Measurements from ENCODE around the gene C19orf73. TPM values are rescaled to one million over a fixed set of nuclear protein-coding genes. Genes with fewer than 3 reads are reported as not detected.

Gene C19orf73
- total and polyA plus RNA-seq, 2 experiments from 2014 or later = 0.86 to 1.0 TPM

GRCh38 chr19:49114630-49115363 is 4.1 kb downstream of the C19orf73 start:
- H3K9me2 ChIP-seq (ENCODE audit: insufficient read depth) = no peaks in the 10 kb centered on the region
- in situ Hi-C loops (cut with MboI) = no loop called here
- H3K4me1 ChIP-seq (ENCODE audit: insufficient read depth) = peaks cover 20% of the 10 kb centered on the region
- H3K4me2 ChIP-seq (ENCODE audit: unreplicated experiment) = peak overlapping the region; percentile 62
- TF ChIP-seq EZH2 (IDR thresholded peaks at IDR 0.05; ENCODE audit: insufficient read depth, poor library complexity, severe bottlenecking) (no peak), EZH2phosphoT487 (IDR thresholded peaks at IDR 0.05; ENCODE audit: insufficient read depth, low read depth) (no peak)
- H3K27ac ChIP-seq = peak overlapping the region; percentile 62
- peaks cover 18% of the 10 kb centered on the region for H3F3A ChIP-seq (ENCODE audit: insufficient read depth)
- H3K4me3 ChIP-seq = peak overlapping the region; percentile 79
- no peaks in the 10 kb centered on the region for H3K27me3 ChIP-seq (replicated peaks; ENCODE audit: insufficient read depth)
- H3K36me3 ChIP-seq (ENCODE audit: low read depth) = no peaks in the 10 kb centered on the region
- peak overlapping the region; percentile 80 for H2AFZ ChIP-seq
- H3K79me2 ChIP-seq (ENCODE audit: insufficient read depth) = no peaks in the 10 kb centered on the region
- whole genome bisulfite sequencing, 2 experiments (ENCODE audit: low coverage in 1 of 2, low lambda C conversion rate in 2 of 2, missing lambda C conversion rate in 2 of 2) = 9 to 15% methylated on average over 38 to 54 of the region's 68 CpGs
- peak; percentile 72 for DNase-seq
- no peaks in the 10 kb centered on the region for H3K9me3 ChIP-seq (ENCODE audit: low read depth)
- H4K20me1 ChIP-seq (ENCODE audit: insufficient read depth) = no peaks in the 10 kb centered on the region
- peak overlapping the region; percentile 92 for H3K9ac ChIP-seq

- Histone ChIP-seq H3K9me3 (ENCODE audit: low read depth) (no peaks in the 10 kb centered on the region), H3K4me1 (ENCODE audit: insufficient read depth) (peaks cover 20% of the 10 kb centered on the region), H3K4me2 (ENCODE audit: unreplicated experiment) (peak within 1 kb of the TSS; percentile 92), H3F3A (ENCODE audit: insufficient read depth) (peaks cover 26% of the 10 kb centered on the region), H3K9ac (peak within 1 kb of the TSS; percentile 92), H2AFZ (peak within 1 kb of the TSS; percentile 80), H3K9me2 (ENCODE audit: insufficient read depth) (no peaks in the 10 kb centered on the region), H3K27ac (peak within 1 kb of the TSS; percentile 62), H3K4me3 (peak within 1 kb of the TSS; percentile 79), H3K79me2 (ENCODE audit: insufficient read depth) (no peaks in the 10 kb centered on the region), H4K20me1 (ENCODE audit: insufficient read depth) (no peaks in the 10 kb centered on the region), H3K27me3 (replicated peaks; ENCODE audit: insufficient read depth) (no peaks in the 10 kb centered on the region), H3K36me3 (ENCODE audit: low read depth) (peaks cover 5% of the 10 kb centered on the region; the same call in 1 of the 2 replicates)
- TF ChIP-seq EZH2phosphoT487 (IDR thresholded peaks at IDR 0.05; ENCODE audit: insufficient read depth, low read depth) = no peak
- TF ChIP-seq EZH2 (IDR thresholded peaks at IDR 0.05; ENCODE audit: insufficient read depth, poor library complexity, severe bottlenecking) = no peak
- in situ Hi-C loops (cut with MboI) = no loop called here
- DNase-seq = peak; percentile 89
- 2% methylated on average over 40 to 56 of the region's 66 CpGs for WGBS, 2 experiments (ENCODE audit: low coverage in 1 of 2, low lambda C conversion rate in 2 of 2, missing lambda C conversion rate in 2 of 2)
Observed at GRCh38 chr19:49113762-49114629, 4.9 kb downstream of the C19orf73 start, which contains the start of gene LIN7B. Gene LIN7B (plus strand): TSS chr19:49114370. CDS start chr19:49114405, 35 bp downstream.

GRCh38 chr19:49111218-49111998 is 7.5 kb downstream of the C19orf73 start:
- no peaks in the 10 kb centered on the region for H3K9me3 ChIP-seq (ENCODE audit: low read depth)

More at GRCh38 chr19:49111218-49111998, 7.5 kb downstream of the C19orf73 start:
- in situ Hi-C loops (cut with MboI) = no loop called here
- Histone ChIP-seq H2AFZ (no peak overlapping the region), H4K20me1 (ENCODE audit: insufficient read depth) (no peaks in the 10 kb centered on the region; the same call in 1 of the 2 replicates), H3K4me3 (no peak overlapping the region), H3K4me1 (ENCODE audit: insufficient read depth) (peaks cover 13% of the 10 kb centered on the region), H3F3A (ENCODE audit: insufficient read depth) (peaks cover 38% of the 10 kb centered on the region), H3K4me2 (ENCODE audit: unreplicated experiment) (no peak overlapping the region), H3K36me3 (ENCODE audit: low read depth) (peaks cover 12% of the 10 kb centered on the region; the same call in 1 of the 2 replicates), H3K9me2 (ENCODE audit: insufficient read depth) (no peaks in the 10 kb centered on the region), H3K79me2 (ENCODE audit: insufficient read depth) (no peaks in the 10 kb centered on the region), H3K27me3 (replicated peaks; ENCODE audit: insufficient read depth) (no peaks in the 10 kb centered on the region), H3K27ac (peak overlapping the region; percentile 55), H3K9ac (no peak overlapping the region)
- 83 to 84% methylated on average over 11 of the region's 11 CpGs for WGBS, 2 experiments (ENCODE audit: low coverage in 1 of 2, low lambda C conversion rate in 2 of 2, missing lambda C conversion rate in 2 of 2)
- no peak for DNase-seq
- TF ChIP-seq EZH2 (IDR thresholded peaks at IDR 0.05; ENCODE audit: insufficient read depth, poor library complexity, severe bottlenecking) = no peak
- TF ChIP-seq EZH2phosphoT487 (IDR thresholded peaks at IDR 0.05; ENCODE audit: insufficient read depth, low read depth) = no peak
